Spleen (tissue), 7 donors: ENCODE measurements around the gene EMC1.
"Not testable (repeated sequence)": the region's sequence is repeated elsewhere in the genome, so short reads cannot be mapped to it uniquely, and the experiment has no call there.

Experiments
- POLR2A ChIP-seq, 3 donors: fragments of 450-650 bp; IDR thresholded peaks; one replicate each; pipeline ENCODE4 v1.5.1; 2017; ENCODE audit warnings: antibody characterized with exemption in 3 of 3, mild to moderate bottlenecking in 1 of 3
- POLR2AphosphoS5 ChIP-seq, 3 donors: sonication (generic); formaldehyde crosslinking; IDR thresholded peaks; one replicate each; pipeline ENCODE4 v1.5.1; 2017; ENCODE audit warnings: antibody characterized with exemption in 3 of 3
- TF ChIP-seq, protein P1 (sequence below), 11 experiments: fragments of 200-600 bp in 7 of 11; fragments of 450-650 bp in 4 of 11; sonication (generic) in 4 of 11; IDR thresholded peaks in 8 of 11; conservative IDR thresholded peaks in 3 of 11; 1 replicate in 7 of 11; 2 replicates in 4 of 11; pipeline versions ENCODE4 v1.4.0 to v1.8.0; 2016 to 2021; ENCODE audit warnings: antibody characterized with exemption in 11 of 11, inconsistent platforms in 4 of 11, mild to moderate bottlenecking in 1 of 11
- donor health status: DM: no; HTN: no; CAD: no; lungs with moderate emphysema.
- donor health status: DM: no; HTN: no; CAD: no.
- donor health status: DM: no; HTN: no; CAD: no.

DNA sequence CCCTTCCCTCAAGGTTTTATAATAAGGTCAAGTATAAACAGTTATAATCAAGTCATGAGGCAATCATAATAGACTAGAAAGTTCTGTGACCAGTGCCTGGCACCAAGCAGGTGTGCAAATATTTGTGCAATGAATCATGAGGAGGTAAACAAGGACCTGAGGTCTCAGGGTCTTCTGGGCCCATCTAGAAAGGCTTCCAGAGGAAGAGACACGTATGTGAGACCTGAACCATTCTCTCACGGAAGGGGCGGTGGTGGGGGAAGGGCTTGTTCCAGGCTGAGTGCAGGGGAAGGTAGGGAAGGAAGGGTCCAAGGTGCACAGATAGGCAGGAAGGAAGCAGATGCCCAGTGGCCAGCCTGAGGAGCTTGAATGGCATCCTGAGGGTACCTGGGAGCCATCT lies 34.0 kb upstream of the EMC1 start:
- TF ChIP-seq, protein P1, sequence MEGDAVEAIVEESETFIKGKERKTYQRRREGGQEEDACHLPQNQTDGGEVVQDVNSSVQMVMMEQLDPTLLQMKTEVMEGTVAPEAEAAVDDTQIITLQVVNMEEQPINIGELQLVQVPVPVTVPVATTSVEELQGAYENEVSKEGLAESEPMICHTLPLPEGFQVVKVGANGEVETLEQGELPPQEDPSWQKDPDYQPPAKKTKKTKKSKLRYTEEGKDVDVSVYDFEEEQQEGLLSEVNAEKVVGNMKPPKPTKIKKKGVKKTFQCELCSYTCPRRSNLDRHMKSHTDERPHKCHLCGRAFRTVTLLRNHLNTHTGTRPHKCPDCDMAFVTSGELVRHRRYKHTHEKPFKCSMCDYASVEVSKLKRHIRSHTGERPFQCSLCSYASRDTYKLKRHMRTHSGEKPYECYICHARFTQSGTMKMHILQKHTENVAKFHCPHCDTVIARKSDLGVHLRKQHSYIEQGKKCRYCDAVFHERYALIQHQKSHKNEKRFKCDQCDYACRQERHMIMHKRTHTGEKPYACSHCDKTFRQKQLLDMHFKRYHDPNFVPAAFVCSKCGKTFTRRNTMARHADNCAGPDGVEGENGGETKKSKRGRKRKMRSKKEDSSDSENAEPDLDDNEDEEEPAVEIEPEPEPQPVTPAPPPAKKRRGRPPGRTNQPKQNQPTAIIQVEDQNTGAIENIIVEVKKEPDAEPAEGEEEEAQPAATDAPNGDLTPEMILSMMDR (IDR thresholded peaks at IDR 0.05 in 8 of 11, conservative IDR thresholded peaks at IDR 0.05 in 3 of 11) = not testable (repeated sequence)
- TF ChIP-seq POLR2A, POLR2AphosphoS5 (IDR thresholded peaks at IDR 0.05): not testable (repeated sequence)
